HCT116 (cell line): Measurements from ENCODE around the gene RGS6. TPM values are rescaled to one million over a fixed set of nuclear protein-coding genes. Genes with fewer than 3 reads are reported as not detected.

ENCODE experiments used
- ATAC-seq: fragments of 200-7000 bp; cut with Tn5 transposase; 2 replicates; pipeline ENCODE4 v1.9.1; 2020; ENCODE audit warnings: mild to moderate bottlenecking, moderate library complexity
- BruUV-seq: library from RNA; stranded (reverse); fragments of 400-500 nt; replicated peaks from 2 replicates; lab custom pipeline; 2021; lab: Mats Ljungman, UMichigan
- CTCF ChIA-PET: fragments of 300-600 bp; sonication (Branson Sonifier 250); formaldehyde crosslinking; loops from one replicate; lab custom pipeline; 2021; ENCODE audit warnings: antibody characterized with exemption; lab: Charles Lee
- POLR2A ChIA-PET: fragments of 300-600, 350-600 bp; sonication (Branson Sonifier 250); formaldehyde crosslinking; loops from one replicate; lab custom pipeline; 2021; ENCODE audit warnings: antibody characterized with exemption; lab: Charles Lee
- RAD21 ChIA-PET, 2 experiments: fragments of 300-600 bp; sonication (Branson Sonifier 250); formaldehyde crosslinking; loops; one replicate each; lab custom pipeline; 2023; ENCODE audit warnings: low total read pairs in 2 of 2; ENCODE audit not compliant: uncharacterized antibody in 2 of 2, unreplicated experiment in 2 of 2, low non-redundant PET in 1 of 2; lab: Charles Lee
- DNase-seq: peaks from one replicate; pipeline ENCODE4 v3.0.0-alpha.2; 2010; ENCODE audit warnings: low read depth, low spot score
- H2AFZ ChIP-seq: fragments of 200-600 bp; shearing (Covaris generic), sonication (generic); 2 replicates; pipeline ENCODE4 v1.6.1; 2017; ENCODE audit warnings: low read depth, mixed run types, mixed read lengths, antibody characterized with exemption, low read length; ENCODE audit not compliant: poor library complexity, severe bottlenecking
- H3K27ac ChIP-seq: 2 replicates; pipeline ENCODE4 v1.5.1; 2012; ENCODE audit warnings: low read depth, low read length
- H3K27me3 ChIP-seq: fragments of 200-600 bp; sonication (generic); 2 replicates; pipeline ENCODE4 v1.6.1; 2016; ENCODE audit warnings: mixed run types, low read length, mixed read lengths; ENCODE audit not compliant: insufficient read depth
- H3K36me3 ChIP-seq, 2 experiments: fragments of 200-500 bp in 1 of 2; fragments of 200-600 bp in 1 of 2; sonication (Bioruptor generic) in 1 of 2; sonication (generic) in 1 of 2; 2 replicates each; pipeline versions ENCODE4 v1.5.1 to v1.6.1; 2014 to 2016; ENCODE audit warnings: low read length in 2 of 2, inconsistent platforms in 1 of 2, mixed read lengths in 1 of 2, mixed run types in 1 of 2; ENCODE audit not compliant: insufficient read depth in 2 of 2, control insufficient read depth in 1 of 2
- H3K4me1 ChIP-seq, 2 experiments: fragments of 200-600 bp in 1 of 2; sonication (generic) in 1 of 2; 2 replicates each; pipeline versions ENCODE4 v1.5.1 to v1.6.1; 2012 to 2017; ENCODE audit warnings: low read length in 2 of 2, inconsistent platforms in 1 of 2, mild to moderate bottlenecking in 1 of 2, mixed read lengths in 1 of 2, mixed run types in 1 of 2, moderate library complexity in 1 of 2; ENCODE audit not compliant: insufficient read depth in 2 of 2, control insufficient read depth in 1 of 2
- H3K4me2 ChIP-seq: fragments of 200-600 bp; sonication (generic); 2 replicates; pipeline ENCODE4 v1.6.1; 2017; ENCODE audit warnings: mixed run types, low read length, mixed read lengths
- H3K4me3 ChIP-seq, 2 experiments: fragments of 200-600 bp in 1 of 2; sonication (generic) in 1 of 2; replicated peaks in 1 of 2; 2 replicates each; pipeline ENCODE4 v1.5.1; 2011 to 2016; ENCODE audit warnings: low read length in 2 of 2, control low read depth in 1 of 2, low read depth in 1 of 2, mild to moderate bottlenecking in 1 of 2, mixed read lengths in 1 of 2, mixed run types in 1 of 2
- H3K79me2 ChIP-seq: fragments of 200-600 bp; sonication (generic); 2 replicates; pipeline ENCODE4 v1.6.1; 2017; ENCODE audit warnings: mild to moderate bottlenecking, mixed run types, low read length, moderate library complexity, mixed read lengths; ENCODE audit not compliant: insufficient read depth
- H3K9ac ChIP-seq: fragments of 200-600 bp; sonication (generic); 2 replicates; pipeline ENCODE4 v1.6.1; 2016; ENCODE audit warnings: low read length, mixed read lengths
- H3K9me2 ChIP-seq: fragments of 200-600 bp; sonication (generic), shearing (Covaris generic); 2 replicates; pipeline ENCODE4 v1.6.1; 2017; ENCODE audit warnings: mixed run types, mild to moderate bottlenecking, moderate library complexity; ENCODE audit not compliant: insufficient read depth
- H3K9me3 ChIP-seq, 2 experiments: fragments of 200-500 bp in 1 of 2; fragments of 200-600 bp in 1 of 2; sonication (Bioruptor generic) in 1 of 2; sonication (generic) in 1 of 2; 2 replicates each; pipeline ENCODE4 v1.6.1; 2014 to 2017; ENCODE audit warnings: low read length in 2 of 2, mixed read lengths in 2 of 2, inconsistent platforms in 1 of 2, low read depth in 1 of 2, mild to moderate bottlenecking in 1 of 2, mixed run types in 1 of 2, moderate library complexity in 1 of 2; ENCODE audit not compliant: control insufficient read depth in 1 of 2, insufficient read depth in 1 of 2
- H4K20me1 ChIP-seq: fragments of 200-600 bp; sonication (generic), shearing (Covaris generic); 2 replicates; pipeline ENCODE4 v1.6.1; 2017; ENCODE audit warnings: mixed run types, mild to moderate bottlenecking, moderate library complexity; ENCODE audit not compliant: insufficient read depth
- CEBPB ChIP-seq: IDR thresholded peaks from 2 replicates; pipeline ENCODE4 v1.6.1; 2012; ENCODE audit warnings: low read depth
- EGR1 ChIP-seq: IDR thresholded peaks from 2 replicates; pipeline ENCODE4 v1.6.1; 2012; ENCODE audit warnings: low read depth
- ELF1 ChIP-seq: IDR thresholded peaks from 2 replicates; pipeline ENCODE4 v1.6.1; 2012; ENCODE audit warnings: low read depth, borderline replicate concordance
- EZH2 ChIP-seq: fragments of 200-600 bp; sonication (generic); IDR thresholded peaks from 2 replicates; pipeline ENCODE4 v1.6.1; 2017; ENCODE audit warnings: antibody characterized with exemption, mixed run types
- POLR2AphosphoS5 ChIP-seq: IDR thresholded peaks from 2 replicates; pipeline ENCODE4 v1.6.1; 2011; ENCODE audit warnings: mild to moderate bottlenecking, low read depth, low read length, moderate library complexity
- RAD21 ChIP-seq: IDR thresholded peaks from 2 replicates; pipeline ENCODE4 v1.6.1; 2012; ENCODE audit warnings: low read depth, mild to moderate bottlenecking
- REST ChIP-seq: IDR thresholded peaks from 2 replicates; pipeline ENCODE4 v1.6.1; 2012; ENCODE audit warnings: low read depth
- SIN3A ChIP-seq: IDR thresholded peaks from 2 replicates; pipeline ENCODE4 v1.6.1; 2012; ENCODE audit warnings: low read depth
- SRF ChIP-seq: IDR thresholded peaks from 2 replicates; pipeline ENCODE4 v1.6.1; 2012; ENCODE audit warnings: low read depth
- TCF7L2 ChIP-seq: IDR thresholded peaks from 2 replicates; pipeline ENCODE4 v1.7.0; 2011; ENCODE audit warnings: borderline replicate concordance, inconsistent platforms; ENCODE audit not compliant: insufficient read depth, insufficient read length; ENCODE audit errors: extremely low read depth
- YY1 ChIP-seq: IDR thresholded peaks from 2 replicates; pipeline ENCODE4 v1.6.1; 2011; ENCODE audit warnings: low read length, low read depth, moderate library complexity, mild to moderate bottlenecking; ENCODE audit not compliant: insufficient replicate concordance; ENCODE audit errors: extremely low read depth
- ZFX ChIP-seq: fragments of 450-650 bp; IDR thresholded peaks from 2 replicates; pipeline ENCODE4 v1.6.1; 2017
- intact Hi-C: fragments of 100-400 bp; cut with micrococcal nuclease; formaldehyde crosslinking; loops from 2 replicates; pipeline ENCODE4 v1.10.0; 2022
- total RNA-seq: library from RNA; stranded (reverse); gene quantifications from one replicate; pipeline ENCODE4 v1.2.1, GENCODE V29; 2021; ENCODE audit not compliant: unreplicated experiment
- TF ChIP-seq, protein P1 (sequence below), 3 experiments: fragments of 200-600 bp in 1 of 3; sonication (generic) in 1 of 3; IDR thresholded peaks in 2 of 3; conservative IDR thresholded peaks in 1 of 3; 2 replicates each; pipeline ENCODE4 v1.5.1; 2012 to 2017; ENCODE audit warnings: low read depth in 2 of 3, low read length in 2 of 3, antibody characterized with exemption in 1 of 3, borderline replicate concordance in 1 of 3, control low read depth in 1 of 3, mild to moderate bottlenecking in 1 of 3, mixed read lengths in 1 of 3, mixed run types in 1 of 3, moderate library complexity in 1 of 3; ENCODE audit not compliant: insufficient read depth in 1 of 3

Gene RGS6
- total RNA-seq, 1 experiment from 2014 or later, result 4.7 TPM

DNA sequence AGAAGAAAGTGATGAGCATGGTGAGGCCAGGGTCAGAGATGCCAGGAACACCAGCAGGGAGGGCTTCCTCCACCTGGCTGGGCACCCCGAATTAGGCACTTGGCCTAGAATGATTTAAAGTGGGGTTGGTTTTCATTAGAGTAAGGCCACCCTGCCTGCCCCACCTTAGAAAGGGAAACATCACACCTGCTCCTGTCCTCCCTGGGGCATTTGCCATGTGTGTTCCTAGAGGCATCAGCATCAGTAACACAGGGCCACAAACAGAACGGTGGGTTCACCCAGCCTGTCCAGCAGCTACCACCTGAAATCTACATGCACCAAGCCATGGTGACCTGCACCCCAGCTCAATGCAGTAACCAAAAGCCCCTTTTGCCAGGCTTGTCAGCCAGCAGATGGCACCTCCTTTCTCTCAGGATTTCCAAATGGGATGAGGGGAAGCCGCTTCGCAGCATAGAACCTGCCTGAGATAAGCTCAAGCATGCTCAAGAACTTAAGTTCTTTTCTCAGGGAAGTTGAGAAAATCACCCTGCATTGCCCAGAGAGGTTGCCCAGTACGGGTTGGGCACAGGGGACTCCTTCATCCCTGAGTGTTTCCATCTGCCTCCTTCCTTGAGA lies 622.9 kb downstream of the RGS6 start:
- RAD21 ChIA-PET, result no interaction called here
- DNase-seq (no peak), ATAC-seq (no peak)
- POLR2A ChIA-PET, result no interaction called here
- no TSS peak for BruUV-seq
- intact Hi-C loops, result no loop called here
- Histone ChIP-seq H3K4me1 (no peaks in the 10 kb centered on the region), H3K9me3 (no peaks in the 10 kb centered on the region), H2AFZ (no peak overlapping the region), H3K9ac (no peak overlapping the region), H3K4me2 (no peak overlapping the region), H3K4me3 (no peak overlapping the region), H3K79me2 (no peaks in the 10 kb centered on the region), H3K27ac (no peak overlapping the region), H3K27me3 (peaks cover 36% of the 10 kb centered on the region), H4K20me1 (no peaks in the 10 kb centered on the region), H3K36me3 (no peaks in the 10 kb centered on the region), H3K9me2 (no peaks in the 10 kb centered on the region)
- TF ChIP-seq, protein P1, sequence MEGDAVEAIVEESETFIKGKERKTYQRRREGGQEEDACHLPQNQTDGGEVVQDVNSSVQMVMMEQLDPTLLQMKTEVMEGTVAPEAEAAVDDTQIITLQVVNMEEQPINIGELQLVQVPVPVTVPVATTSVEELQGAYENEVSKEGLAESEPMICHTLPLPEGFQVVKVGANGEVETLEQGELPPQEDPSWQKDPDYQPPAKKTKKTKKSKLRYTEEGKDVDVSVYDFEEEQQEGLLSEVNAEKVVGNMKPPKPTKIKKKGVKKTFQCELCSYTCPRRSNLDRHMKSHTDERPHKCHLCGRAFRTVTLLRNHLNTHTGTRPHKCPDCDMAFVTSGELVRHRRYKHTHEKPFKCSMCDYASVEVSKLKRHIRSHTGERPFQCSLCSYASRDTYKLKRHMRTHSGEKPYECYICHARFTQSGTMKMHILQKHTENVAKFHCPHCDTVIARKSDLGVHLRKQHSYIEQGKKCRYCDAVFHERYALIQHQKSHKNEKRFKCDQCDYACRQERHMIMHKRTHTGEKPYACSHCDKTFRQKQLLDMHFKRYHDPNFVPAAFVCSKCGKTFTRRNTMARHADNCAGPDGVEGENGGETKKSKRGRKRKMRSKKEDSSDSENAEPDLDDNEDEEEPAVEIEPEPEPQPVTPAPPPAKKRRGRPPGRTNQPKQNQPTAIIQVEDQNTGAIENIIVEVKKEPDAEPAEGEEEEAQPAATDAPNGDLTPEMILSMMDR (IDR thresholded peaks at IDR 0.05 in 2 of 3, conservative IDR thresholded peaks at IDR 0.05 in 1 of 3; ENCODE audit: borderline replicate concordance in 1 of 3, insufficient read depth in 1 of 3, low read depth in 2 of 3, low read length in 2 of 3), result no peak
- peak; percentile 21; the same call in 1 of the 2 replicates for TF ChIP-seq RAD21
- CTCF ChIA-PET, result interaction anchor here (0.8 kb wide), 1 partner anchor 53 kb away, joined by 3 read pairs; no protein-coding TSS in a partner anchor

- Histone ChIP-seq H3K9me2 (no peaks in the 10 kb centered on the region), H3K4me3 (no peak overlapping the region), H3K4me1 (no peaks in the 10 kb centered on the region), H3K4me2 (no peak overlapping the region), H3K36me3 (no peaks in the 10 kb centered on the region), H3K9me3 (no peaks in the 10 kb centered on the region), H3K9ac (no peak overlapping the region), H2AFZ (no peak overlapping the region), H3K27me3 (peaks cover 36% of the 10 kb centered on the region), H3K27ac (no peak overlapping the region), H4K20me1 (no peaks in the 10 kb centered on the region), H3K79me2 (no peaks in the 10 kb centered on the region)
- BruUV-seq, result no TSS peak
- ChIA-PET RAD21 (no interaction called here), POLR2A (no interaction called here), CTCF (interaction anchor here (0.8 kb wide), 1 partner anchor 53 kb away, joined by 3 read pairs; no protein-coding TSS in a partner anchor)
- intact Hi-C loops, result no loop called here
- ATAC-seq (no peak), DNase-seq (no peak)
- TF ChIP-seq REST, result no peak
- no peak for TF ChIP-seq TCF7L2
- no peak for TF ChIP-seq ELF1
- TF ChIP-seq EGR1, result no peak
- no peak for TF ChIP-seq SIN3A
- TF ChIP-seq ZFX, result no peak
- TF ChIP-seq YY1, result no peak
- no peak for TF ChIP-seq SRF
- TF ChIP-seq CEBPB, result no peak
- TF ChIP-seq POLR2AphosphoS5, result no peak
- TF ChIP-seq EZH2, result no peak
Measured at GRCh38 chr14:72555609-72556000, 623.4 kb downstream of the RGS6 start.
